GM21423 (cell line): ENCODE results near the gene RPS21.
"Not testable (repeated sequence)": the region's sequence is repeated elsewhere in the genome, so short reads cannot be mapped to it uniquely, and the experiment has no call there.

Experiments
- ATAC-seq: cut with Tn5 transposase; IDR thresholded peaks from one replicate; pipeline ENCODE4 v1.9.1; 2021; ENCODE audit warnings: mild to moderate bottlenecking, moderate library complexity; ENCODE audit not compliant: unreplicated experiment

The RPS21 gene

GRCh38 chr20:62364911-62365736 is 21.8 kb upstream of the RPS21 start:
- ATAC-seq, result no peak

GRCh38 chr20:62365814-62366369 is 21.0 kb upstream of the RPS21 start:
- no peak for ATAC-seq

- ATAC-seq, result no peak
Observed at GRCh38 chr20:62366370-62367135, 20.4 kb upstream of the RPS21 start.

- ATAC-seq, result no peak
Observed at GRCh38 chr20:62367136-62367632, 19.7 kb upstream of the RPS21 start, which contains the start of gene LAMA5. TSS of gene LAMA5 (minus strand) at chr20:62367312. CDS start at chr20:62367245, 67 bp downstream.

DNA sequence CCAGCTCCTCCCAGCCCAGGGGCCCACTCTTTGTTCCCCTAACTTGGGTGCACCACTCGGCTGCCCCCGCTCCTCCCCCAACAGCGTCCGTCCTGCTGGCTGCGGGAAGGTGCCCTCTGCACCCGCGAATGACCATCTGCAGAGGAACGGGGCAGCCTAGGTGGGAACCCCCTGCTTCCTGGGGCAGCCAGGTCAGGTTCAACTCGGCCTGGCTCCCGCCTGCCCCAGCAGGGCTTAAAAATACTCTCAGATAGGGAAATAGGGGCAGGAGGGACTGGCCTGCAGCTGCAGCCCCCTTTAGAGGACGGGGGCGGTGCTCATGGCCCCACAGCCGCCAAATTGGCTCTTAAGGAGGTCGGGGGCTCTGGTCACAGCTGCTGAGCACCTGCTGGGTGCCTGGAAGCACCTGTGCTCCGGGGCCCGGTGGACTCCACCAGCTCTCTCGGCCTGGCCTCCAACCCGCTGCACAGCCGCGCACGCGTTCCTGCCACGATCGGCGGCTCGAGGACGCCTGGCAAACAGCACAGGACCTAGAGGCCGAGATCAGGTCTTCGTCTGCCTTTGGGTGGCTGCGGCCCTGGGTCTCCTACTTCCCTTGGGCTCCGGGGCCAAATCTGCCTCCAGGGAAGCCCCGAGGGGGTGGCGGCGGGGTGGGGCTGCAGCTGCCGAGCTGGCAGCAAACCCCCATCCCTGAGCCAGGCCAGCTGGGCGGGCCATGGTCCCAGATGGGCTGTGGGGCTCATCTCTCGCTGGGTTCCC is 19.1 kb upstream of the RPS21 start:
- ATAC-seq, result no peak

DNA sequence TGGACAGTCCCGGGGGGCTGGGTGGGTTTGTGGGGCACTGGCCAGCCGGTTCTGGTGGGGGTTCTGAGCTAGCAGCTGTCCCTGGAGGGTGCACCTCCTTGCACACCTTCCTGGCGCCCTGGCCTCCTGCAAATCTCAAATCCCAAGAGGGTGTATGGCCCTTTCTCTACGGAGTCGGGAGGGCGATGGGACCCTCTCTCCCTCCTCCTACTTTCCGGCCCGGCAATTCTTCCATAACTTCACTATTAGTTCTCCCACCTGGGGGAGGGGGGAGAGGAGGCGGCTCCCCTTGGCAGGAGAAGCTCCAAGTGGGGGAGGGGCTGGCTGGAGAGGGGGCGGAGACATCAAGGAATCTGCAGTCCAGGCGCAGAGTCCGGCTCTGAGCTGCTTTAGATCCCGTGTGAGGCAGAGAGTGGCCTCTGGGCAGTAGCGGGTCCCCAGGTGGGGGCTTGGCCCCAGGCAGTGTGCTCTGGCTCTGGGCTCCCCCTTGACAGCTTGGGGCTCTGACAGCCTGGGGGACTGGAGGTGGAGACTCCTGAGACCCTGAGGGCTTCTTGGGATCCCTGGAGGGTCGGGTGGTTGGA is 18.4 kb upstream of the RPS21 start:
- no peak for ATAC-seq

DNA sequence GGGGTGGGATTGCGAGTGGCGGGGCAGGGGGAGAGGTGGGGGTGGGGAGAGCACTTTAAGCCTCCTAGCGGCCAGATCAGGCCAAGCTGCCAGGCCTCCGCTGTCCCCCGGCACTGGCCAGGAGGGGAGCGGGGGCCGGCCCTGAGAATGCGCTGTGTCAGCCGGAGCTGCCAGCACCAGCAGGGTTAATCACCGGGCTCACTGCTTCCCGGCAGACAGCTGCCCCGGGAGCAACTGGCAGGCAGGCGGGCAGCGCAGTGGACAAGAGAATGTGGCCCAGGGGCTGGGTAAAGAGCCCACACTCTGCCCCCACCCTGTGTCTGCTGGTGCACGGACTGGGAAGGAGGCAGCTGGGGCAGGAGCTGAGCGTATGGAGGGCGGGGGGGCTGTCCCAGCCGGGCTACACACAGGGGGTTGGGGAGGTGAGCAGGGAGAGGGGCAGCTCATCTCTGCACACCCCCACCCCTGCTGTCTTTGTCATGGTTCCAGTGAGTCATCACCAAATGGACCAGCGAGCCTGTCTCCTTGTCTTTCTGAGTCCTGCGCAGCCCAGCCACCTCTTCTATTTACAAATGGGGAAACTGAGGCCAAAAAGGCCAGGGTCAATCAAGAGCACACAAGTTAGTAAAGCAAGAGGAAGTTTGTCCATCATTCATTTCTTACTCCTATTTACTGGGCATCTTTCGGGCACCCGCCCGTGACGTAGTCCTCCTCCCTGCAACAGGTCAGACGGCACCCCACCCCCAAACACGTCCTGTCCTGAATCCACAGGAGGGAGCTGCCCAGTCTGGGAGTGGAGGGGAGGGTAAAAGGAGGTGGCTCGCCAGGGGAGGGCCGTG is 17.7 kb upstream of the RPS21 start:
- no peak for ATAC-seq

- no peak for ATAC-seq
Observed at GRCh38 chr20:62369815-62370114, 17.1 kb upstream of the RPS21 start.

DNA sequence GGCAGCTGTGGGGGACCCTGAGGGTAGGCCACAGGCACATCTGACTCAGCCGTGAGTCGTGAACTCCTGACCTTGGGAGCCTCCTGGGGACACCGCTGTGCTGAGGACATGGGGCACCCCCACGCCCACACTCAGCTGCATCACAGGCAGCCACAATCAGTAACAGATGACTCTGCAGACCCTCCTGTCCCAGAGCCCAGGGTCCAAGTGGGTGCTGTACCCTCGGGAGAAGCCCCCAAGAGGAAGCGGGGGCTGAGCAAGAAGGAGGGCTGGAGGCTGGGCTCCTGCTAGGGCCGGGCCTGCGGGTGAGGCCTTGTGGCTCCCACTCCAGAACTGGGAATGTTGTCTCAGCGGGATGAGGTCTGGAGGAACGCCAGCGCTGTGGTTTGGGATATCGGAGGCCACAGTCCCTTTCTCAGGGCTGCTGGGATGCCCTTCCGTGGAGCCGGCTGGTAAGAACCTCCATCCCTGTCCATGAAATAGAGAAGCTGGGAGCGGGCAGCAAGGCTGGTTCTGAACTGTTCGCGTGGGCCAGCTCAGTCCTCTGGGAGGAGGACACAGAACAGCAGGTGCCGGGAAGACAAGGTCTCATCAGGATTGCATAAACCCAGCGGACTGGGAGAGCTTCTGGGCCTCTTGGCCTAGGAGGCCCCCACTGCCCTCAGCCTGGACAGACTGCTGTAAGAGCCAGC is 16.6 kb upstream of the RPS21 start:
- no peak for ATAC-seq

- ATAC-seq, result no peak
Observed at GRCh38 chr20:62370807-62371587, 15.9 kb upstream of the RPS21 start.

- no peak for ATAC-seq
Observed at GRCh38 chr20:62371588-62372041, 15.3 kb upstream of the RPS21 start.

- ATAC-seq, result no peak
Observed at GRCh38 chr20:62372042-62372993, 14.6 kb upstream of the RPS21 start.

DNA sequence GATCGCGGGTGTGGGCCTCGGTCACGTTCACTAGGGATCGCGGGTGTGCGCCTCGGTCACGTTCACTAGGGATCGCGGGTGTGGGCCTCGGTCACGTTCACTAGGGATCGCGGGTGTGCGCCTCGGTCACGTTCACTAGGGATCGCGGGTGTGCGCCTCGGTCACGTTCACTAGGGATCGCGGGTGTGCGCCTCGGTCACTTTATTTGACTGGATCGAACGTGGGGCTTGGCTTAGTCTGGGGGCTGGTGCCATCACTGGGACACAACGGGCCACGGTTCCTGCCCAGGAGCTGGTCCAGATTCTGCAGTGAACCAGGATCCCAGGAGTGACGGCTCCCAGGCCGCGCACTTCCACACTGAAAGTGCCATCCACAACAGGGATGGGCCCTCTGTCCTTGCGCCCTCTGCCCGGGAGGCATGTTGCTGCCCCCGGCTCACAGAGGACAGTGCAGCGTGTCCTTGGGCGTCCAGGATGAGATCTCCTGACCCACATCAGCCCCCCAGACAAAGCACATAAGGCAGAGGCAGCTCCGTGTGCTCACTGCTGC is 13.2 kb upstream of the RPS21 start:
- not testable (repeated sequence) for ATAC-seq

DNA sequence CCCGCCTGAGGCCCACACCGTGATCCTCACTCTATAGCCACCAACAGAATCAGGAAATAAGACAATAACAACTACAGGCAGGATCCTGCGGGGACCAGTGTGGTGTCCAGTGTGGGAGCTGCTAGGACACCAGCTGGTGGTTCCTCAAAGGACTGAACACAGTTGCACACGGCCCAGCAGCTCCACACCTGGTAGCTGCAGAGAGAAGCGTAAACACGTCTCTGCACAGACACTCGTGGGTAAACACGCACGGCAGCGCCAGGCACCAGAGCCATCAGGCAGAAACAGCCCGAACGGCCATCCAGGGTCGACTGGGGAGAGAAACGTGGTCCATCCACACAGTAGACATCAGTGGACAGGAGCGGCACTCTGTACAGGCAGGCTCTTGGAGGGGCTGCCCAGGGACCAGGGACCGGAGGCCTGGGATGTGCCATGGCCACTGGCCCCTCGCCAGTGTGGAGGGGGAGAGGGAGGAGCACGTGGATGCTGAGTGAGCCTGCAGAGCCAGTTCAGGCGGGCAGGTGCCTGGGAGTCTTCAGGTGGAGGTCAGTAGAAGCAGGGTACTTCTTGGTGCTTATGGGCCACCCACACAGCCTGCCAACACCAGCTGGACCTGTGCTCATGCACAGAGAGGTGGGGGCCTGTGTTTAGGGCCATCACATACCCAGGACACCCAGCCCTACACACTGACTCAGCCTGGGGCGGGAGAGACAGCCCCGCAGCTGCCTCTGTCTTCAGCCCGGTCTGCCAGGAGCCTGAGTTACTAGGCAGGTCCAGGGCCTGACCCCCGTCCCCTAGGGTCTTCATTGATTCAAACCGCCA is 12.4 kb upstream of the RPS21 start:
- ATAC-seq, result no peak

- ATAC-seq, result no peak
Observed at GRCh38 chr20:62376112-62377063, 10.5 kb upstream of the RPS21 start.
